Activated CD8-positive, alpha-beta T cell treated with anti-CD3 and anti-CD28 coated beads for 36 hours (primary cell): Measurements from ENCODE around the gene PDE4B. TPM values are rescaled to one million over a fixed set of nuclear protein-coding genes. Genes with fewer than 3 reads are reported as not detected.

Experiments
- ATAC-seq: fragments of 200-7000 bp; cut with Tn5 transposase; one replicate; pipeline ENCODE4 v1.10.0; 2021; ENCODE audit warnings: mild to moderate bottlenecking, moderate library complexity
- CTCF ChIA-PET: fragments of 350-600 bp; sonication (Branson Sonifier 250); formaldehyde crosslinking; loops from one replicate; lab custom pipeline; 2021; ENCODE audit warnings: antibody characterized with exemption; lab: Charles Lee
- POLR2A ChIA-PET: fragments of 350-600 bp; sonication (Branson Sonifier 250); formaldehyde crosslinking; loops from one replicate; lab custom pipeline; 2021; ENCODE audit warnings: antibody characterized with exemption; lab: Charles Lee
- DNase-seq: peaks from one replicate; pipeline ENCODE4 v3.0.0-alpha.2; 2020
- H3K27ac Mint-ChIP-seq: one replicate; pipeline ENCODE4 v1.8.0; 2021; ENCODE audit warnings: mild to moderate bottlenecking, mixed read lengths
- H3K27me3 Mint-ChIP-seq: one replicate; pipeline ENCODE4 v1.8.0; 2021; ENCODE audit warnings: mixed read lengths
- H3K36me3 Mint-ChIP-seq: one replicate; pipeline ENCODE4 v1.8.0; 2021; ENCODE audit warnings: low read depth, mixed read lengths
- H3K4me1 Mint-ChIP-seq: one replicate; pipeline ENCODE4 v1.8.0; 2021; ENCODE audit warnings: low read depth, mixed read lengths
- H3K4me3 Mint-ChIP-seq: one replicate; pipeline ENCODE4 v1.8.0; 2021; ENCODE audit warnings: mild to moderate bottlenecking, moderate library complexity, mixed read lengths
- H3K9me3 Mint-ChIP-seq: one replicate; pipeline ENCODE4 v1.8.0; 2021; ENCODE audit warnings: mixed read lengths
- CTCF ChIP-seq: fragments of 200-600 bp; IDR thresholded peaks from one replicate; pipeline ENCODE4 v1.8.0; 2022; ENCODE audit warnings: antibody characterized with exemption, mild to moderate bottlenecking
- intact Hi-C: fragments of 100-400 bp; cut with micrococcal nuclease; formaldehyde crosslinking; loops from one replicate; pipeline ENCODE4 v1.10.0; 2022
- total RNA-seq, 2 experiments: library from RNA; stranded (reverse); gene quantifications; one replicate each; pipeline ENCODE4 v1.2.3, GENCODE V29; 2021

PDE4B gene
- total RNA-seq, 2 experiments from 2014 or later = 32.4 to 33.1 TPM

DNA sequence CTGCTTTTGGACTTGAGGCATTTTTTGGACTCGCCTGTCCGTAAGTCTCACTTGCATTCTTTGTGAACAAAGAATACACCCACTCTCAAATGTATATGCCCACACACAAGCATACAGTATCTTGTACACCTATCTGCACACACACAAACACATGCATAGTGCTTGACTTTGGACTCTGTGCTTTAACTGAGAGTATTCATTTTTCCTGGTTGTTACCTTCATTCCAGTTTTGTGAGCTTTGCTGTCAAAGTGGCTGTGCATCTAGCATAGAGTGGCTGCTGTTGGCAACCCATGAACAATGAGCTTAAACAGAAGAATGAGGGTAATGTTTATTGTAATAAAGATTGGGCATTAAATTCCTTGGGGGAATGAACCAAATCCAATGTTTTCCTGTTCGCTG is 199.0 kb downstream of the PDE4B start:
- Mint-ChIP-seq H3K27me3 (peaks cover 1% of the 10 kb centered on the region), H3K36me3 (no peaks in the 10 kb centered on the region), H3K4me3 (no peak overlapping the region), H3K9me3 (no peaks in the 10 kb centered on the region), H3K27ac (no peak overlapping the region), H3K4me1 (no peaks in the 10 kb centered on the region)
- DNase-seq (no peak), ATAC-seq (no peak)
- POLR2A ChIA-PET = no interaction called here
- CTCF ChIA-PET = interaction anchor here (1.0 kb wide), 1 partner anchor 14 kb away, joined by 3 read pairs; no protein-coding TSS in a partner anchor
- TF ChIP-seq CTCF = no peak
- intact Hi-C loops = no loop called here

- no peaks in the 10 kb centered on the region for H3K4me1 Mint-ChIP-seq
- H3K27ac Mint-ChIP-seq = no peak overlapping the region
- no peaks in the 10 kb centered on the region for H3K9me3 Mint-ChIP-seq
- TF ChIP-seq CTCF = no peak
- DNase-seq (no peak), ATAC-seq (no peak)
- CTCF ChIA-PET = interaction anchor here (1.0 to 3.1 kb wide), 3 partner anchors 13 to 304 kb away, joined by 3 to 12 read pairs (median 4); no protein-coding TSS in a partner anchor
- intact Hi-C loops = no loop called here
- H3K4me3 Mint-ChIP-seq = no peak overlapping the region
- peaks cover 1% of the 10 kb centered on the region for H3K27me3 Mint-ChIP-seq
- POLR2A ChIA-PET = no interaction called here
- no peaks in the 10 kb centered on the region for H3K36me3 Mint-ChIP-seq
Observed at GRCh38 chr1:65992165-65992821, 199.6 kb downstream of the PDE4B start.

DNA sequence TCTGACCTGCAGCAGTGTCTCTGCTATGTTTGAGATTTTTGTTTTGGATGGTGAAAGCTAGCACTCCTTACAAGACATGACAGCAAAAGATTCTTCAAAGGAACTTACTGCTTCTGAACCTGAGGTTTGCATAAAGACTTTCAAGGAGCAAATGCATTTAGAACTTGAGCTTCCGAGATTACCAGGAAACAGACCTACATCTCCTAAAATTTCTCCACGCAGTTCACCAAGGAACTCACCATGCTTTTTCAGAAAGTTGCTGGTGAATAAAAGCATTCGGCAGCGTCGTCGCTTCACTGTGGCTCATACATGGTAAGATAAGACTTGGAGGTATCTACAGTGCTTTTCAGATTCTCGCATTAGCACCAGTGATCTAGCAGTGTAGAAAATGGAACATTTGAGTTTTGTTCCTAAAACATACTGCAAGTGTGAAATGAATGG is 200.2 kb downstream of the PDE4B start:
- Mint-ChIP-seq H3K9me3 (no peaks in the 10 kb centered on the region), H3K36me3 (no peaks in the 10 kb centered on the region)
- POLR2A ChIA-PET = no interaction called here

DNA sequence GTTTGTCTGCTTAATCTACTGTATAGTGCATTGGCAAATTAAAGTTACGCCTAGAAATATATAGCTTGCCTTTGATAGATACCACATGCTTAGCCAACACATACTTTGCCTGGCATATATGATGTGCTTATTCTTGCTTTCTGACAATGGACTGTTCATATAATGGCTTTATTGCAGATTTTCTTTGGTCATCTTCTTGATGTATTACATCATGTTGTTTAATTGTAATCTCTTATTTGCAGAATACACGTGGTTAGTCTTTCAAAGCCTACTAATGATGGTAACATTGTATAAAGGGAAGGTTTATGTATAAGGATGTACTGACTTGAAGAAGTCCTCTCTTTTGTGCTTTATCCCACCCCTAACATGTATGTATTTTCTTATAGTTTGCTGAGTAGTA is 201.5 kb downstream of the PDE4B start:
- ChIA-PET CTCF (interaction anchor here (2.0 to 3.1 kb wide), 2 partner anchors 248 to 452 kb away, joined by 5 to 12 read pairs; no protein-coding TSS in a partner anchor), POLR2A (no interaction called here)
- ATAC-seq (no peak), DNase-seq (no peak)
- no peak for TF ChIP-seq CTCF
- H3K4me3 Mint-ChIP-seq = no peak overlapping the region
- H3K9me3 Mint-ChIP-seq = no peaks in the 10 kb centered on the region
- no peaks in the 10 kb centered on the region for H3K36me3 Mint-ChIP-seq
- no peaks in the 10 kb centered on the region for H3K4me1 Mint-ChIP-seq
- H3K27me3 Mint-ChIP-seq = peaks cover 7% of the 10 kb centered on the region
- intact Hi-C loops = no loop called here
- H3K27ac Mint-ChIP-seq = no peak overlapping the region

More for the DNA sequence above, 200.2 kb downstream of the PDE4B start:
- CTCF ChIA-PET = interaction anchor here (1.0 to 3.1 kb wide), 4 partner anchors 13 to 454 kb away, joined by 3 to 12 read pairs (median 4); no protein-coding TSS in a partner anchor
- intact Hi-C loops = no loop called here
- Mint-ChIP-seq H3K4me3 (no peak overlapping the region), H3K27me3 (peaks cover 4% of the 10 kb centered on the region), H3K27ac (no peak overlapping the region), H3K4me1 (no peaks in the 10 kb centered on the region)
- TF ChIP-seq CTCF = no peak
- ATAC-seq (no peak), DNase-seq (no peak)

DNA sequence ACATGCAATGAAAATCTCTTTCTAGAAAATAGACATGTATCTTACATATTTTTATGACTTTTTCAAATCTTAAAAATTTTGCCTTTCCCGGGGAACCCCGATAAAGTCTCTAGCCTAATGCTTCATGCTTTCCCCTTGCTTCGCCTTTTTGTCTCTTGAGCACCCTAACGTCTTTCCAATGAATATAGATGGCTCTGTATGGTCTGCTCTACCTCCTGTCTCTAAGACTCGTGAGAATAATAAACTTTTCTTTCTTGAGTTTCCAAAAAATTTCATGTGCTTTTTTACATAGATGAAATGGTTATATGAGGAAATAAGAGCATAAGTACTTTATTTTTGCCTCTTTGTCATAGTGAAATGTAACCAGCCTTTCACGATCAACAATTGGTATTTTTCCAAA is 202.6 kb downstream of the PDE4B start:
- ChIA-PET POLR2A (no interaction called here), CTCF (interaction anchor here (3.1 kb wide), 1 partner anchor 247 kb away, joined by 12 read pairs; no protein-coding TSS in a partner anchor)
- Mint-ChIP-seq H3K9me3 (no peaks in the 10 kb centered on the region), H3K27ac (no peak overlapping the region), H3K4me3 (no peak overlapping the region), H3K27me3 (peaks cover 7% of the 10 kb centered on the region), H3K36me3 (no peaks in the 10 kb centered on the region), H3K4me1 (no peaks in the 10 kb centered on the region)
- intact Hi-C loops = no loop called here
- DNase-seq = no peak
- no peak for TF ChIP-seq CTCF
- ATAC-seq = no peak
